CD4-positive, alpha-beta T cell treated with Interferon alpha-2 for 1 hour (primary cell): Measurements from ENCODE around the gene RGS21.

ENCODE experiments used
- DNase-seq, 2 donors: peaks; one replicate each; pipeline ENCODE4 v3.0.0-alpha.2; 2020 to 2022

Gene RGS21

GRCh38 chr1:192379554-192379953 is 62.8 kb downstream of the RGS21 start:
- DNase-seq: no peak

DNA sequence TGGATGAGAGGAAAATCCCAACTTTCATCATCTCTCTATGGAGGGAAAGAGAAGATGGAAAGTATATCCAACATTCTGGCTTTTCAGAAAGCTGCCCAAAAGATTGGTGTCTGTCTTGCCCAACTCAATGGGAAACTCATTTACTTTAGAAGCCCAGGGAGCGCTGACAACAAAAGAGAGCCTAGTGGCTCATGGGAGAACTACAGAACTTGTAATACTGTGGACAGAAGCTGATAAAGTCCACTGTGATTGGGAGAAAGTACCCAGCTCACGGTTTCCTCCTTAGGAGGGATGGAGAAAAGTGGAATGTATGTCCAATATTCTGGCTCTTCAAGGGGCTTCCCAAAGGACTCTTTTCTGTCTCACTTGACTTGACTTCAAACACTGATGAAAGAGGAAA is 66.0 kb downstream of the RGS21 start:
- no peak for DNase-seq

- no peak for DNase-seq
Measured at GRCh38 chr1:192386051-192386650, 69.4 kb downstream of the RGS21 start.

DNA sequence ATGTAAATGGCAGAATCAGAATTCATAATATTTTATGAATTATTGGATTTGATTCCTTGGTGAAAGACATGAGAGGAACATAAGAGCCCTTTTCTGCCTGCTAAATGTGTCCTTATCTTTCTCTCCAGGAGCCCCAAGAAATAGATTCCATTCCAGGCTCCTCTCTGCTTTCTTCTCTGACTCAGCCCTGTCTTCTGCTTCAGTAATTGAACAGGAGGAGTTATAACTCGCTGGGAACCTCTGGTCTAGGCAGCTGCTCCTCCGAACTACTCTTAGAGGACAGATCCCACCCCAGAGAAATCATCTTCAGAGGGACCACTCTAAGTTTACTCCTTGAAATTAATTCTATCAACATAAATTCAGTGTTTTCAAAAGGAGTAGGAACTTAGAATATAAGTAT is 78.4 kb downstream of the RGS21 start:
- no peak for DNase-seq

GRCh38 chr1:192395895-192396294 is 79.1 kb downstream of the RGS21 start:
- no peak for DNase-seq

- DNase-seq: no peak
Measured at GRCh38 chr1:192399161-192399560, 82.4 kb downstream of the RGS21 start.

GRCh38 chr1:192401825-192402224 is 85.0 kb downstream of the RGS21 start:
- no peak for DNase-seq

DNA sequence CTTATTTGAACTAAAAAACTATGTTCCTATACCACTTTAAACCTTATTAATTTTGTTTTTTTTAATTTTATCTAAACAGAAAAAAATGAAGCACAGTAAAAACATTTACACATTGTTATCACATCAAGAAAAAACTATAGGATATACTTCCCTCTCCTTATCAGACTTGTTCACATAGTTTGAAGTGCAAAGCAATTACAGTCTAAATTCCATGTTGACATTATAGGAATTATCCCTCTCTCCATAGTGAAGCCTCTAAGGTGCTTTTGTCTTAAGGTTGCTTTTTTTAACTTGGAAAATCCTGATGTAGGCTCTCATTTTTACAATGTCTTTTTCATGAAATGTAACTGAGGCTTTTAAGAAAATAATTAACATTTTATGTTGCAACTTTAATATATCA is 85.8 kb downstream of the RGS21 start:
- no peak for DNase-seq

- DNase-seq: no peak
Measured at GRCh38 chr1:192407206-192407605, 90.4 kb downstream of the RGS21 start.
